GM19372 (cell line): Measurements from ENCODE around the gene TAX1BP3.
A peak's percentile ranks its signal among the peaks of the same experiment; 100 is the strongest.

Experiments
- ATAC-seq: cut with Tn5 transposase; IDR thresholded peaks from one replicate; pipeline ENCODE4 v1.9.1; 2021; ENCODE audit warnings: mild to moderate bottlenecking, low read depth, moderate library complexity; ENCODE audit not compliant: unreplicated experiment

The TAX1BP3 gene

DNA sequence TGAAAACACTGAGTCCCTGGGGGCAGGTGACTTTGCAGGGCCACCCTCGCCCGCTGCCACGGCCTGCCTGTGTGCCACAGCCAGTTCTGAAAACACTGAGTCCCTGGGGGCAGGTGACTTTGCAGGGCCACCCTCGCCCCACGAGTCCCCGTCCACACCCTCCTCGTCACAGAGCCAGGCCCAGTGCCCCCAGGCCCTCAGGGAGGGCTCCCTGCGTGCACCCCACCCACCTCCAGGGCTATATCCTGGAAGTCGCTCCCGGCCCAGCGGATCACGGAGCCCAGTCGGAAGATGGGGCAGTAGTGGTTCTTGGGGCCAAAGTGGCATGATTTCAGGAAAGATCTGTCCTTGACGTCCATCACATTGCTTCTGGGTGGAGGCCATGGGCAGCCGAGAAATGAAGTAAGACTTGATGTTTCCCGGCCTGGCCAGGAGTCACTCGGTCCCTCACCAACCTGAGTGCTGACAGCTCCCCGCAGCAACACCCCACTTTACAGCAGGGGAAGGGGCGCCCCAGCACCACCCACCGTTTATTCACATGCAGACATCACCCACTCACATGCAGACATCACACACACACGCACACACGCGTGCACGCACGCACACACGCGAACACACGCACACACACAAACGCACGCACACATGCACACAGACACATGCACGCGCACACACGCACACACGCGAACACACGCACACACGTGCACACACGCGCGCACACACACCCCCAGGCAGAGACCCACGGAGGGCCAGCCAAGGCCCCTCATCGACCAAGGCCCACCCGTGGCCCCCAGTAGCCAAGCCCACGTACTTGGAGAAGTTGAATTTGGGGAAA is 21.1 kb upstream of the TAX1BP3 start:
- ATAC-seq = no peak

DNA sequence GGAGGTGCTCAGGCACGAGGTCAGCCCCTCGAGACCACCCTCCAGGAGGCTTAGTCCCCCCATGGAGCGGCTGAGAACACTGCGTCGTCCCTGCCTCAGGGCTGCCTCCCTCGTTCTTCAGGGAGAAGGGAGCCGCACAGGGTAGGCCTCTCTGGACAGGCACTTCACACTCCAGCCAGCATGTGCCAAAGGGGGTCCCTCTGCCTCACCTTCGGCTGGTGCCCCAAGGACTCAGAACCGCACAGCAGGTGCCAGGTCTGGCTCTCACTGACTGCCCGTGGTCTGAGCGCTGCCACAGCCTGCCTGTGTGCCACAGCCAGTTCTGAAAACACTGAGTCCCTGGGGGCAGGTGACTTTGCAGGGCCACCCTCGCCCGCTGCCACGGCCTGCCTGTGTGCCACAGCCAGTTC is 20.5 kb upstream of the TAX1BP3 start:
- ATAC-seq = no peak

DNA sequence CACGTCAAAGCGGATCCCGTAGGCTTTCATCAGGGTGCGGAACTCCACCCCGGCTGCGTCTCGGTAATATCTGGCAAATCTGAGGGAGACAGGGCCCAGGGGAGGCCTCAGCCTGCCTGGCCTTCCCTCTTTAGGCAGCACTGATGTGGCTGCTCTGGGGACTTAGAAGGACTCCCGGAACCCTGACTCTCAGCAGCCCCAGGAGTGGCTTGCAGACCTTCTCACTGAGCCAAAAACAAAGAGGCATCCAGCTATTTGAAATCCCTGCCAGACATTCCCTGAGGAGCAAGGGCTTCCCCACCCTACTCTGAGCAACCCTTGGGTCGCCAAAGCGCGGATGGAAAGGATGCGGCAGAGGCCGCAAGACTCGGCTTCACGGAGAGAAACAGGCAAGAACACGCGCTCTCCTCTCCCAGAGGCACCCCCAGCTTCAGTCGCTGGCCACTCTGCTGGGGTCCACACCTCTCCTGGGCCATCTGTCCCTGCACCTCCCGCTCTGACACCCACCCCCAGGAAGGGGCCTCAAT is 19.7 kb upstream of the TAX1BP3 start:
- ATAC-seq = no peak

- no peak for ATAC-seq
Observed at GRCh38 chr17:3685174-3685573, 16.8 kb upstream of the TAX1BP3 start.

- ATAC-seq = no peak
Observed at GRCh38 chr17:3683054-3683511, 14.7 kb upstream of the TAX1BP3 start.

DNA sequence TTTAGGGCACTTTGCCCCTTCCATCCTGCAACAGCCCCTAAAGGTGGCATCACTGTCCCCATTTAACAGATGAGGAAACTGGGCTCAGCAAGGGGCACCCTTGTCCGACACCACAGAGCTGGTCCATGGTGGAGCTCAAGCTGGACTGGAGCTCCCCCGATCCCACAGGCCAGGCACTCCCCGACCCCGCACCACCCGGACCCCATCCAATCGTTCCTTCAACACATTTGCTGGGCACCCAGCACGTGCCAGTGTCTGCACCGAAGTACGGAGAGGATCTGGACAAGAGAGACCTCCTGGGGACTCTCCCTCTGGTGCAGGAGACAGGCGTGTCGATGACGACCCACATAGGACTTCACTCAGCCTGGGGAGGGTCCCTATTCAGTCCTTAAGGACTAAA is 13.7 kb upstream of the TAX1BP3 start:
- no peak for ATAC-seq

GRCh38 chr17:3681565-3681964 is 13.2 kb upstream of the TAX1BP3 start:
- ATAC-seq = no peak

DNA sequence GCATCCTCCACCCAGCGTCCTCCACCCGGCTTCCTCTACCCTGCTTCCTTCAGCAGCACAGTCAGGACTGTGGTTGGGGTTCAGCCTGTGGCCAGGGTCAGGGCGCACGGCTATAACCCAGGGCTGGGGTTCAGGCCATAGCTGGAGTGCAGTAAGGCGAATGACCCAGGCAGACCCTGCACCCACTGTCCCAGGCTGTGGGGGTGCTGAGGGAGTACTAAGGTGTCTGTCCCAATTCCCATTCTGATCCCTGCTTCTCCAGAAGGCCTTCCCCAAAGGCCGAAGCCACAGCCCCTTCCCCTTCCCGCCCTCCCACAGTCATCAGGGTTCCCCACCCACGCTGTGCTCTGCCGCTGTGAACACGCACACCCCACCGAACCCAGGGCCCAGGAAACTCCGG is 12.7 kb upstream of the TAX1BP3 start:
- no peak for ATAC-seq

GRCh38 chr17:3679531-3680126 is 11.3 kb upstream of the TAX1BP3 start:
- no peak for ATAC-seq

GRCh38 chr17:3678821-3679530 is 10.6 kb upstream of the TAX1BP3 start:
- no peak for ATAC-seq

DNA sequence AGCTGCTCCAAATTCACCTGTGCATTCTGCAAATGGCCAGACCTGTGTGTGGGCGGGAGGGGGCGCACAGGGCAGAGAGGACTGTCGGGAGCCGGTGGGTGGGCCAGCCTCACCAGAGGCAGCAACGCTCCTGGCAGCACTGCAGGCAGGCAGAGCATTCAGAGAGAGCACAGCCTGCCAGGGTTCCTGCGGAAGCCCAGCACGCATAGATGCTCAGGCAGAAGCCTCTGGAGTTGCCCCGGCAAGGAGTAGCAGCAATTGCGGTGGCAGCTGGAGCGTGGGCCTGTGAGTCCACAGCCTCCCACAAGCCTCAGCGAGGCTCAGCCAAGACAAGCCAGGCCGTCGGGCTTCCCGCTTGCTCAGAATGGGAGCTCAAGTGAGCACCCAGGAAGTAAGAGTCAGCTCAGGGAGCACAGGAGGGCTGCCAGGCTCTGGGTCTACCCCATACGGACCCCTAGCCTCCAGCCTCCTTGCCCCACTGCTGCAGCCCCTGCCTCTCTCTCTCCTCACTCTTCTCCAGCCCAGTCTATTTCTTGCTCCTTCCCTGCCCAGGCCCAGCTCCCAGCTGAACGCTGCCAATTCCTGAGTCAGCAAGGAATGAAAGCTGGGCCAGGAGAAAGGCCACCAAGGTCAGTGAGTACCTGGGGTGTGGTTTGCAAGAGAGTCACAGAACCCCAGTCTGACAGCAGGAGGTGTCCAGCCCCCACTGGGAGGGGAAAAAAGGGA is 9.9 kb upstream of the TAX1BP3 start:
- ATAC-seq = no peak

DNA sequence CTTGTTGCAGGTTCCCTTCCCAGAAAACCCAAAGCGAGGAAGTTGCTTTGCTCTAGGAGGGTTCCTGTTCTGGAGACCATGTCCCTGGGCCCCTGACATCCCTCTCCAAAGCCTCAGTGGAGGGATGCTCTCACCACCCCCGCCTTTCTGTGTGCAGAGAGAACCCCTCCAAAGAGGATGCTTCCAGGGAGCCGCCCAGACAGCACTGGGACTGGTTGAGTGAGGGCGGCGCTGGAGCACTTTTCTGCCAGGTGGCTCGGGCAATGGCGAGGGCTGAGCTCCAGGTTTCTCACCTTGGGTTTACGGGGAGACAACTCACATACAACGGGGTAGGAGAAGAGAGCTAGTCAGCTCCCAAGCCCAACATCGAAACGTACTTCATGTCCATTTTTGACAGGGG is 7.5 kb upstream of the TAX1BP3 start:
- no peak for ATAC-seq

GRCh38 chr17:3672571-3672970 is 4.2 kb upstream of the TAX1BP3 start:
- ATAC-seq = no peak

DNA sequence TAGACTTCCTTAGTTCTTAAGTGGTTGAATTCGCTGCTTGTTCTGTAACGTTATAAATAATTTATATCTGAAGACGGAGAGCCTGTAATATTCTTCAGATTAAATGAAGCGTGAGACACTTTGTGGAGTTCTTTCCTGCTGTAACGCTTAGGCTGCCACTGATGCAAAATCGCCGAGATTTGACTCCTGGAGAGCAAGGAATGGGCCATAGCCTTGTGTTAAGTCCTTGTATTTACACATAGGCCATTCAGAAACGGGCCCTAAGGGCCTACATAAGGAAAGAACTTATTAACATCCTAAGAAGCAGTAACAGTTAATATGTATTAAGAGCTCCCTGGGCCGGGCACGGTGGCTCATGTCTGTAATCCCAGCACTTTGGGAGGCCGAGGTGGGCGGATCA is 1.2 kb upstream of the TAX1BP3 start:
- no peak for ATAC-seq

GRCh38 chr17:3669085-3669347 is 638 bp upstream of the TAX1BP3 start:
- no peak for ATAC-seq

- peak; percentile 13 for ATAC-seq
Observed at GRCh38 chr17:3667366-3668278, 756 bp downstream of the TAX1BP3 start.

- ATAC-seq = no peak
Observed at GRCh38 chr17:3666516-3666915, 1.9 kb downstream of the TAX1BP3 start.

GRCh38 chr17:3665834-3666233 is 2.5 kb downstream of the TAX1BP3 start:
- ATAC-seq = no peak

DNA sequence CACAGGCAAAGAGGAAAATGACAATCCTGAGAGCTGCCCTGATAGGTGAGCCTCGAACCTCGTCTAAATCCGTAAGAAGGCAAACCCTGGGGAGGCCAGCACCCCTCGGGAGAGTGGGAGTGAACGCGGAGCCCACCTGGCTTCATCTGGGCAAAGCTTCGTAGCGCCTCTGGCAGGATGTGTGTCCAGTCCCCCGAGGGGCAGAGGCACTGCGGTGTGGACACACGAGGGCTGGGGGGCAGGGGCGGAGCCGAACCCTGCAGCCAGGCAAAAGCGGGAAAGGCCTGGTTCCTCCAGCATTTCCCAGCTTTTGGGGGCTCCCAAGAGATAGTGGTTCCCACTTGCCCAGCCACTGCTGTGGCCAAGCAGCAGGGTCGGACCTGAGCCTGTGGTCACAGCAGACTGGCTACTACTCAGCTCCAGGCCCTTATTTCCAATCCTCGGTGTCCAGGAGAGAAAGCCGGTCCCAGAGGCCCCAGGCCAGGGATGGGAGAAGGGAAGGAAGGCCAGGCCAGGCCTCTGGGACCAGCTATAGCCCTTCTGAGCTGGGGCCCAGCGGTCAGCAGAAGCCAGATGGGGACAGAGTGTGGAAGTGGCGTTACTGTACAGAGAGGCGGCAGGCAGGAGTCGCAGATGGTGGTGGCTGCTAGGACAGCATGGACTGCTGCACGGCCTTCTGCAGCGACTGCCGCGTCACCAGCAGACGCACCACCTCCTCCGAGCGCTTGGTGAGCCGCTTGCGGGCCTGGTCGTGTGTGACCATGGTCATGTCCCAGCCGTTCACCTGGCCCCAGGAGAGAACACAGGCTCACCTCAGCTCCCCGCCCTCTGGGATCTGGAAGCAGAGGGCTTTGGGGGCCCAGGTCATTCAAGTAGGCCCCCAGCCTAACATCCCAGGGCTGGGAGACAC is 5.0 kb downstream of the TAX1BP3 start:
- ATAC-seq = no peak
